Memory B cell (primary cell): ENCODE measurements around the gene ATP1B3.

Experiments used
- ATAC-seq: fragments of 150-1000 bp; cut with Tn5 transposase; 2 replicates; pipeline ENCODE4 v1.10.0; 2021; ENCODE audit warnings: low read depth, mild to moderate bottlenecking, moderate library complexity
- DNase-seq, 2 donors: peaks; one replicate each; pipeline ENCODE4 v3.0.0; 2022; ENCODE audit warnings: low spot score in 2 of 2
- H3K27ac Mint-ChIP-seq: one replicate; pipeline ENCODE4 v1.8.0; 2022; ENCODE audit warnings: mild to moderate bottlenecking, moderate library complexity, mixed read lengths
- H3K27me3 Mint-ChIP-seq: one replicate; pipeline ENCODE4 v1.8.0; 2022; ENCODE audit warnings: mixed read lengths
- H3K36me3 Mint-ChIP-seq: one replicate; pipeline ENCODE4 v1.8.0; 2022; ENCODE audit warnings: mild to moderate bottlenecking, mixed read lengths
- H3K4me1 Mint-ChIP-seq: one replicate; pipeline ENCODE4 v1.8.0; 2022; ENCODE audit warnings: mixed read lengths
- H3K4me3 Mint-ChIP-seq: one replicate; pipeline ENCODE4 v1.8.0; 2022; ENCODE audit warnings: mild to moderate bottlenecking, moderate library complexity, mixed read lengths
- H3K9me3 Mint-ChIP-seq: one replicate; pipeline ENCODE4 v1.8.0; 2022; ENCODE audit warnings: mixed read lengths

The ATP1B3 gene

GRCh38 chr3:141929341-141929995, 53.0 kb downstream of the ATP1B3 start:
- H3K4me1 Mint-ChIP-seq = no peaks in the 10 kb centered on the region
- H3K27ac Mint-ChIP-seq = peak overlapping the region; percentile 51
- no peak overlapping the region for H3K4me3 Mint-ChIP-seq
- H3K36me3 Mint-ChIP-seq = peaks cover 21% of the 10 kb centered on the region
- no peaks in the 10 kb centered on the region for H3K27me3 Mint-ChIP-seq
- ATAC-seq = no peak
- no peaks in the 10 kb centered on the region for H3K9me3 Mint-ChIP-seq
- no peak for DNase-seq

GRCh38 chr3:141930801-141931200, 54.4 kb downstream of the ATP1B3 start:
- H3K9me3 Mint-ChIP-seq = no peaks in the 10 kb centered on the region
- ATAC-seq (no peak), DNase-seq (no peak)
- no peaks in the 10 kb centered on the region for H3K4me1 Mint-ChIP-seq
- peaks cover 17% of the 10 kb centered on the region for H3K36me3 Mint-ChIP-seq
- no peak overlapping the region for H3K4me3 Mint-ChIP-seq
- H3K27me3 Mint-ChIP-seq = no peaks in the 10 kb centered on the region
- H3K27ac Mint-ChIP-seq = no peak overlapping the region

GRCh38 chr3:141933421-141934300, 57.2 kb downstream of the ATP1B3 start:
- Mint-ChIP-seq H3K36me3 (peaks cover 2% of the 10 kb centered on the region), H3K4me1 (no peaks in the 10 kb centered on the region), H3K27me3 (no peaks in the 10 kb centered on the region), H3K27ac (no peak overlapping the region), H3K4me3 (no peak overlapping the region), H3K9me3 (no peaks in the 10 kb centered on the region)
- no peak for DNase-seq
- no peak for ATAC-seq

GRCh38 chr3:141934354-141934753, 57.9 kb downstream of the ATP1B3 start:
- Mint-ChIP-seq H3K27ac (no peak overlapping the region), H3K4me3 (no peak overlapping the region), H3K27me3 (no peaks in the 10 kb centered on the region), H3K36me3 (no peaks in the 10 kb centered on the region), H3K4me1 (no peaks in the 10 kb centered on the region), H3K9me3 (no peaks in the 10 kb centered on the region)
- no peak for DNase-seq
- no peak for ATAC-seq

- H3K36me3 Mint-ChIP-seq = no peaks in the 10 kb centered on the region
- H3K4me3 Mint-ChIP-seq = no peak overlapping the region
- no peaks in the 10 kb centered on the region for H3K9me3 Mint-ChIP-seq
- H3K27ac Mint-ChIP-seq = no peak overlapping the region
- ATAC-seq (no peak), DNase-seq (no peak)
- no peaks in the 10 kb centered on the region for H3K27me3 Mint-ChIP-seq
- no peaks in the 10 kb centered on the region for H3K4me1 Mint-ChIP-seq
Observed at GRCh38 chr3:141938011-141938500, 61.6 kb downstream of the ATP1B3 start.

- Mint-ChIP-seq H3K4me3 (no peak overlapping the region), H3K27me3 (no peaks in the 10 kb centered on the region), H3K27ac (no peak overlapping the region), H3K36me3 (no peaks in the 10 kb centered on the region), H3K4me1 (no peaks in the 10 kb centered on the region), H3K9me3 (no peaks in the 10 kb centered on the region)
- no peak for ATAC-seq
- DNase-seq = no peak
Observed at GRCh38 chr3:141939759-141940158, 63.3 kb downstream of the ATP1B3 start.

- no peak overlapping the region for H3K4me3 Mint-ChIP-seq
- no peaks in the 10 kb centered on the region for H3K36me3 Mint-ChIP-seq
- ATAC-seq = no peak
- no peaks in the 10 kb centered on the region for H3K9me3 Mint-ChIP-seq
- H3K4me1 Mint-ChIP-seq = no peaks in the 10 kb centered on the region
- DNase-seq = no peak
- H3K27ac Mint-ChIP-seq = no peak overlapping the region
- H3K27me3 Mint-ChIP-seq = no peaks in the 10 kb centered on the region
Observed at GRCh38 chr3:141940194-141940776, 63.8 kb downstream of the ATP1B3 start.

GRCh38 chr3:141941093-141941492, 64.7 kb downstream of the ATP1B3 start:
- no peak overlapping the region for H3K4me3 Mint-ChIP-seq
- no peaks in the 10 kb centered on the region for H3K36me3 Mint-ChIP-seq
- no peaks in the 10 kb centered on the region for H3K4me1 Mint-ChIP-seq
- ATAC-seq = no peak
- H3K27ac Mint-ChIP-seq = no peak overlapping the region
- no peak for DNase-seq
- H3K27me3 Mint-ChIP-seq = no peaks in the 10 kb centered on the region
- no peaks in the 10 kb centered on the region for H3K9me3 Mint-ChIP-seq

GRCh38 chr3:141942006-141942405, 65.6 kb downstream of the ATP1B3 start:
- H3K36me3 Mint-ChIP-seq = no peaks in the 10 kb centered on the region
- H3K4me1 Mint-ChIP-seq = no peaks in the 10 kb centered on the region
- DNase-seq (no peak), ATAC-seq (no peak)
- H3K4me3 Mint-ChIP-seq = no peak overlapping the region
- H3K27me3 Mint-ChIP-seq = no peaks in the 10 kb centered on the region
- no peaks in the 10 kb centered on the region for H3K9me3 Mint-ChIP-seq
- no peak overlapping the region for H3K27ac Mint-ChIP-seq

- Mint-ChIP-seq H3K27me3 (no peaks in the 10 kb centered on the region), H3K9me3 (no peaks in the 10 kb centered on the region), H3K4me3 (no peak overlapping the region), H3K27ac (no peak overlapping the region), H3K36me3 (peaks cover 3% of the 10 kb centered on the region), H3K4me1 (no peaks in the 10 kb centered on the region)
- ATAC-seq (no peak), DNase-seq (no peak)
Observed at GRCh38 chr3:141945726-141946485, 69.5 kb downstream of the ATP1B3 start.

GRCh38 chr3:141949399-141949798, 73.0 kb downstream of the ATP1B3 start:
- Mint-ChIP-seq H3K4me1 (peaks cover 4% of the 10 kb centered on the region), H3K27ac (no peak overlapping the region), H3K9me3 (no peaks in the 10 kb centered on the region), H3K4me3 (no peak overlapping the region), H3K36me3 (peaks cover 11% of the 10 kb centered on the region), H3K27me3 (no peaks in the 10 kb centered on the region)
- DNase-seq (no peak), ATAC-seq (no peak)

- H3K4me3 Mint-ChIP-seq = no peak overlapping the region
- DNase-seq = no peak
- H3K4me1 Mint-ChIP-seq = peaks cover 4% of the 10 kb centered on the region
- H3K36me3 Mint-ChIP-seq = peaks cover 11% of the 10 kb centered on the region
- no peak for ATAC-seq
- H3K9me3 Mint-ChIP-seq = no peaks in the 10 kb centered on the region
- H3K27ac Mint-ChIP-seq = no peak overlapping the region
- no peaks in the 10 kb centered on the region for H3K27me3 Mint-ChIP-seq
Observed at GRCh38 chr3:141949972-141950371, 73.5 kb downstream of the ATP1B3 start.

- ATAC-seq = no peak
- peaks cover 14% of the 10 kb centered on the region for H3K36me3 Mint-ChIP-seq
Observed at GRCh38 chr3:141950572-141951493, 74.4 kb downstream of the ATP1B3 start.

More at GRCh38 chr3:141950572-141951493, 74.4 kb downstream of the ATP1B3 start:
- Mint-ChIP-seq H3K4me1 (peaks cover 4% of the 10 kb centered on the region), H3K27me3 (no peaks in the 10 kb centered on the region), H3K27ac (no peak overlapping the region), H3K4me3 (no peak overlapping the region), H3K9me3 (no peaks in the 10 kb centered on the region)
- DNase-seq = no peak
